SK-N-SH (cell line): ENCODE measurements around the gene OSBP.

Source experiments
- CTCF ChIP-seq: fragments of 200-600 bp; sonication (generic); IDR thresholded peaks from 2 replicates; pipeline ENCODE4 v1.6.1; 2017; ENCODE audit warnings: antibody characterized with exemption, mild to moderate bottlenecking, moderate library complexity
- EP300 ChIP-seq, 2 experiments: IDR thresholded peaks; 2 replicates each; pipeline versions ENCODE4 v1.4.0 to v1.6.1; 2012; ENCODE audit warnings: borderline replicate concordance in 1 of 2, low read depth in 1 of 2, low read length in 1 of 2
- FOXM1 ChIP-seq: IDR thresholded peaks from 2 replicates; pipeline ENCODE4 v1.4.0; 2012; ENCODE audit warnings: low read depth, mild to moderate bottlenecking
- IRF3 ChIP-seq: fragments of 150-350 bp; IDR thresholded peaks from 2 replicates; pipeline ENCODE4 v1.6.1; 2016; ENCODE audit warnings: mild to moderate bottlenecking, low read depth, low read length
- MEF2A ChIP-seq: IDR thresholded peaks from 2 replicates; pipeline ENCODE4 v1.4.0; 2012; ENCODE audit warnings: low read depth, borderline replicate concordance
- MXI1 ChIP-seq: IDR thresholded peaks from 2 replicates; pipeline ENCODE4 v1.6.1; 2012; ENCODE audit warnings: mild to moderate bottlenecking, low read depth, low read length, improper control_type of control experiment
- POLR2AphosphoS5 ChIP-seq: IDR thresholded peaks from 2 replicates; pipeline ENCODE4 v1.6.1; 2012; ENCODE audit warnings: low read depth, low read length
- RXRA ChIP-seq: IDR thresholded peaks from 2 replicates; pipeline ENCODE4 v1.4.0; 2012; ENCODE audit warnings: low read depth, mild to moderate bottlenecking, borderline replicate concordance
- SIN3A ChIP-seq: IDR thresholded peaks from 2 replicates; pipeline ENCODE4 v1.6.1; 2012; ENCODE audit warnings: low read depth, mild to moderate bottlenecking, low read length, moderate library complexity, borderline replicate concordance
- SMC3 ChIP-seq: IDR thresholded peaks from 2 replicates; pipeline ENCODE4 v1.6.1; 2012; ENCODE audit warnings: low read depth, low read length, improper control_type of control experiment
- TAF1 ChIP-seq: IDR thresholded peaks from 2 replicates; pipeline ENCODE4 v1.6.1; 2012; ENCODE audit warnings: low read depth, mild to moderate bottlenecking, low read length, moderate library complexity, borderline replicate concordance
- YY1 ChIP-seq: IDR thresholded peaks from 2 replicates; pipeline ENCODE4 v1.4.0; 2012; ENCODE audit warnings: low read depth, mild to moderate bottlenecking
- ZBTB33 ChIP-seq: IDR thresholded peaks from 2 replicates; pipeline ENCODE4 v1.4.0; 2012; ENCODE audit warnings: low read depth, borderline replicate concordance
- TF ChIP-seq, protein P1 (sequence below): fragments of 150-350 bp; IDR thresholded peaks from 2 replicates; pipeline ENCODE4 v1.6.1; 2017; ENCODE audit warnings: antibody characterized with exemption, low read length, low read depth, borderline replicate concordance

DNA sequence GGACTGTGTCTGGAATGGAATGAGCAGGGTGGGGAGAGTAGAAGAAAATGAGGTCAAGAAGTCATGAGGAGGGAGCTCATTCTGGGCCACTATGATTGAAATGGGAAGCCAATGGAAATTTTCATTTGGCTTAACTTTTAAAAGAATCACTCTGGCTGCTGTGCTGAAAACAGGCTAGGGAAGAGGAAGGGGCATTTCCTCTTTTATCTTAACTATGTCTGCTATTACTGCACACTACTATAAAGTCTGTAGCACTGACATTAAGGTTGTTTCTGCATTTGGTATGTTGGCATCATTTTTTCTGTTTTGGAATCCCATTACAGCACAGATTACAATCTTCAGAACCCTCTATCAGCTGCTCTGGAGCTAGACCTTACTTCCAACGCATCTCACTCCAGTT lies 45.0 kb upstream of the OSBP start:
- TF ChIP-seq CTCF (no peak), IRF3 (no peak), MEF2A (no peak), MXI1 (no peak), YY1 (no peak), ZBTB33 (no peak), SMC3 (no peak), SIN3A (no peak), RXRA (no peak), FOXM1 (no peak), POLR2AphosphoS5 (no peak), TAF1 (no peak), EP300 (IDR thresholded peaks at IDR 0.05; ENCODE audit: borderline replicate concordance in 1 of 2, low read depth in 1 of 2, low read length in 1 of 2) (no peak)
- TF ChIP-seq, protein P1, sequence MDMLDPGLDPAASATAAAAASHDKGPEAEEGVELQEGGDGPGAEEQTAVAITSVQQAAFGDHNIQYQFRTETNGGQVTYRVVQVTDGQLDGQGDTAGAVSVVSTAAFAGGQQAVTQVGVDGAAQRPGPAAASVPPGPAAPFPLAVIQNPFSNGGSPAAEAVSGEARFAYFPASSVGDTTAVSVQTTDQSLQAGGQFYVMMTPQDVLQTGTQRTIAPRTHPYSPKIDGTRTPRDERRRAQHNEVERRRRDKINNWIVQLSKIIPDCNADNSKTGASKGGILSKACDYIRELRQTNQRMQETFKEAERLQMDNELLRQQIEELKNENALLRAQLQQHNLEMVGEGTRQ, result no peak
